Spleen (tissue), 7 donors: ENCODE data around the gene RTTN.
A peak's percentile ranks its signal among the peaks of the same experiment; 100 is the strongest.

Experiments used
- CTCF ChIP-seq, 11 experiments: fragments of 200-600 bp in 7 of 11; fragments of 450-650 bp in 4 of 11; sonication (generic) in 4 of 11; IDR thresholded peaks in 8 of 11; conservative IDR thresholded peaks in 3 of 11; 1 replicate in 7 of 11; 2 replicates in 4 of 11; pipeline versions ENCODE4 v1.4.0 to v1.8.0; 2016 to 2021; ENCODE audit warnings: antibody characterized with exemption in 11 of 11, inconsistent platforms in 4 of 11, mild to moderate bottlenecking in 1 of 11
- POLR2A ChIP-seq, 3 donors: fragments of 450-650 bp; IDR thresholded peaks; one replicate each; pipeline ENCODE4 v1.5.1; 2017; ENCODE audit warnings: antibody characterized with exemption in 3 of 3, mild to moderate bottlenecking in 1 of 3
- donor health status: DM: no; HTN: no; CAD: no; lungs with moderate emphysema.
- donor health status: DM: no; HTN: no; CAD: no.
- donor health status: DM: no; HTN: no; CAD: no.

- TF ChIP-seq CTCF (IDR thresholded peaks at IDR 0.05 in 8 of 11, conservative IDR thresholded peaks at IDR 0.05 in 3 of 11), result peak in 10 of 11 experiments; percentile 28 to 75 (median 63)
- no peak for TF ChIP-seq POLR2A (IDR thresholded peaks at IDR 0.05)
Observed at GRCh38 chr18:70195852-70196434, 9.5 kb downstream of the RTTN start.
